Subcutaneous abdominal adipose tissue (tissue), 5 donors: ENCODE results near the gene ANO1.
"Not testable (repeated sequence)": the region's sequence is repeated elsewhere in the genome, so short reads cannot be mapped to it uniquely, and the experiment has no call there.

ENCODE experiments used
- H3K27ac ChIP-seq: one replicate; pipeline ENCODE4 v1.7.0; 2013; ENCODE audit warnings: low read depth, mild to moderate bottlenecking, inconsistent platforms, low read length, moderate library complexity
- H3K27me3 ChIP-seq, 5 donors: one replicate each; pipeline ENCODE4 v1.7.0; 2013; ENCODE audit warnings: low read length in 5 of 5, inconsistent platforms in 1 of 5; ENCODE audit not compliant: control insufficient read depth in 5 of 5, insufficient read depth in 4 of 5
- H3K36me3 ChIP-seq, 5 donors: one replicate each; pipeline ENCODE4 v1.7.0; 2013; ENCODE audit warnings: low read length in 5 of 5; ENCODE audit not compliant: control insufficient read depth in 5 of 5, insufficient read depth in 5 of 5
- H3K4me1 ChIP-seq, 5 donors: one replicate each; pipeline ENCODE4 v1.7.0; 2013; ENCODE audit warnings: low read length in 5 of 5, mild to moderate bottlenecking in 3 of 5, moderate library complexity in 1 of 5; ENCODE audit not compliant: control insufficient read depth in 5 of 5, insufficient read depth in 5 of 5
- H3K4me3 ChIP-seq, 5 donors: one replicate each; pipeline ENCODE4 v1.7.0; 2013; ENCODE audit warnings: low read length in 5 of 5, low read depth in 1 of 5
- H3K9ac ChIP-seq, 5 donors: one replicate each; pipeline ENCODE4 v1.7.0; 2013; ENCODE audit warnings: low read length in 5 of 5, mild to moderate bottlenecking in 4 of 5, moderate library complexity in 3 of 5
- H3K9me3 ChIP-seq, 5 donors: one replicate each; pipeline ENCODE4 v1.7.0; 2013; ENCODE audit warnings: low read length in 5 of 5; ENCODE audit not compliant: control insufficient read depth in 5 of 5
- donor health status: healthy.
- donor health status: healthy.
- donor health status: healthy.
- donor health status: healthy.
- donor health status: healthy.

The ANO1 gene

GRCh38 chr11:70209391-70209912 lies 131.3 kb downstream of the ANO1 start:
- H3K36me3 ChIP-seq: peaks cover 0 to 46% (median 40%) of the 10 kb centered on the region in 5 donors
- H3K9me3 ChIP-seq: no peaks in the 10 kb centered on the region
- H3K9ac ChIP-seq: peak overlapping the region in 1 of 5 donors; percentile 18
- no peaks in the 10 kb centered on the region for H3K27me3 ChIP-seq
- no peak overlapping the region for H3K4me3 ChIP-seq
- H3K27ac ChIP-seq: peak overlapping the region; percentile 41
- peaks cover 9 to 52% (median 24%) of the 10 kb centered on the region in 5 donors for H3K4me1 ChIP-seq

- H3K9me3 ChIP-seq: no peaks in the 10 kb centered on the region
- no peaks in the 10 kb centered on the region for H3K27me3 ChIP-seq
- peak overlapping the region; percentile 85 for H3K27ac ChIP-seq
- no peak overlapping the region for H3K4me3 ChIP-seq
- peak overlapping the region in 1 of 5 donors; percentile 18 for H3K9ac ChIP-seq
- peaks cover 5 to 46% (median 18%) of the 10 kb centered on the region in 5 donors for H3K4me1 ChIP-seq
- H3K36me3 ChIP-seq: peaks cover 0 to 44% (median 38%) of the 10 kb centered on the region in 5 donors
These were observed 132.0 kb downstream of the ANO1 start for GRCh38 chr11:70210051-70210501.

GRCh38 chr11:70210530-70210929 lies 132.4 kb downstream of the ANO1 start:
- Histone ChIP-seq H3K36me3 (peaks cover 0 to 39% (median 33%) of the 10 kb centered on the region in 5 donors), H3K27ac (peak overlapping the region; percentile 85), H3K27me3 (no peaks in the 10 kb centered on the region), H3K4me3 (no peak overlapping the region), H3K9ac (peak overlapping the region in 1 of 5 donors; percentile 6), H3K4me1 (peaks cover 5 to 41% (median 13%) of the 10 kb centered on the region in 5 donors), H3K9me3 (no peaks in the 10 kb centered on the region)

GRCh38 chr11:70212227-70212811 lies 134.2 kb downstream of the ANO1 start:
- peak overlapping the region in 2 of 5 donors; percentile 45 to 63 for H3K9ac ChIP-seq
- no peaks in the 10 kb centered on the region for H3K27me3 ChIP-seq
- no peak overlapping the region for H3K27ac ChIP-seq
- peaks cover 0 to 22% (median 18%) of the 10 kb centered on the region in 5 donors for H3K36me3 ChIP-seq
- peak overlapping the region in 4 of 5 donors; percentile 48 to 60 (median 56) for H3K4me3 ChIP-seq
- peaks cover 5 to 29% (median 12%) of the 10 kb centered on the region in 5 donors for H3K4me1 ChIP-seq
- H3K9me3 ChIP-seq: no peaks in the 10 kb centered on the region

- not testable (repeated sequence) for H3K27me3 ChIP-seq, H3K9me3 ChIP-seq, H3K9ac ChIP-seq, H3K36me3 ChIP-seq, H3K4me1 ChIP-seq, H3K27ac ChIP-seq, H3K4me3 ChIP-seq
These were observed 139.3 kb downstream of the ANO1 start for GRCh38 chr11:70217388-70217787.

GRCh38 chr11:70218076-70218475 lies 140.0 kb downstream of the ANO1 start:
- not testable (repeated sequence) for H3K4me3 ChIP-seq, H3K9ac ChIP-seq, H3K4me1 ChIP-seq, H3K9me3 ChIP-seq, H3K27ac ChIP-seq, H3K36me3 ChIP-seq, H3K27me3 ChIP-seq

GRCh38 chr11:70220136-70220535 lies 142.0 kb downstream of the ANO1 start:
- H3K4me1 ChIP-seq: no peaks in the 10 kb centered on the region
- no peak overlapping the region for H3K9ac ChIP-seq
- H3K36me3 ChIP-seq: no peaks in the 10 kb centered on the region
- no peak overlapping the region for H3K27ac ChIP-seq
- no peaks in the 10 kb centered on the region for H3K27me3 ChIP-seq
- H3K9me3 ChIP-seq: peaks cover 0 to 4% (median 0%) of the 10 kb centered on the region in 5 donors
- no peak overlapping the region for H3K4me3 ChIP-seq

- Histone ChIP-seq H3K27me3 (no peaks in the 10 kb centered on the region), H3K9ac (no peak overlapping the region), H3K4me1 (peaks cover 0 to 7% (median 4%) of the 10 kb centered on the region in 5 donors), H3K4me3 (no peak overlapping the region), H3K9me3 (peaks cover 0 to 4% (median 0%) of the 10 kb centered on the region in 5 donors), H3K27ac (no peak overlapping the region), H3K36me3 (no peaks in the 10 kb centered on the region)
These were observed 142.8 kb downstream of the ANO1 start for GRCh38 chr11:70220920-70221319.

- H3K27me3 ChIP-seq: no peaks in the 10 kb centered on the region
- no peak overlapping the region for H3K9ac ChIP-seq
- no peak overlapping the region for H3K27ac ChIP-seq
- H3K9me3 ChIP-seq: peaks cover 0 to 2% (median 0%) of the 10 kb centered on the region in 5 donors
- peaks cover 0 to 19% (median 13%) of the 10 kb centered on the region in 5 donors for H3K4me1 ChIP-seq
- H3K4me3 ChIP-seq: peak overlapping the region in 1 of 5 donors; percentile 35
- H3K36me3 ChIP-seq: no peaks in the 10 kb centered on the region
These were observed 147.6 kb downstream of the ANO1 start for GRCh38 chr11:70225681-70226177.

- peak overlapping the region in 1 of 5 donors; percentile 35 for H3K4me3 ChIP-seq
- H3K27ac ChIP-seq: no peak overlapping the region
- no peaks in the 10 kb centered on the region for H3K27me3 ChIP-seq
- no peak overlapping the region for H3K9ac ChIP-seq
- no peaks in the 10 kb centered on the region for H3K9me3 ChIP-seq
- peaks cover 0 to 19% (median 15%) of the 10 kb centered on the region in 5 donors for H3K4me1 ChIP-seq
- H3K36me3 ChIP-seq: no peaks in the 10 kb centered on the region
These were observed 148.1 kb downstream of the ANO1 start for GRCh38 chr11:70226183-70226582.
